ENCODE data around the gene PNPLA8. TPM values are rescaled to one million over a fixed set of nuclear protein-coding genes. Genes with fewer than 3 reads are reported as not detected.

Gene PNPLA8
- total RNA-seq, 1 donor, result 37.4 TPM

DNA sequence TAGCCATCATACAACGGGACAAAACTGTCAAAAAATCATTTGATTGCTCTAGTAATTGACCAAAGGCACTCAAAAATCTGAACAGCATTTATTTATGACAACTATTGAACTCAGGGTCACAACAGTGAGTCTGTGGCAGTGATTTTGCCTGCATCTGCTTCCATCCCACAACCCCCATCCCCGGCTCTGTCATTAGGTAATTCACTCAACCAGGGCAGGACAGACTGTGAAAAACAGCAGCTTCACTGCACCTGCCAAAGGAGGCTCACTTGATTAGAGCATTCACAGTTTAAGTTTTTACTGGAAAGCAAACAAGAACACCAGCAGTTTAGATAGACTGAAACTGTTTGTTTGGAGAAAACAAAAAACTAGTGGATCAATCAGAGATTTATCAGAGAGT is 91.9 kb downstream of the PNPLA8 start:
- no peak for TF ChIP-seq CTCF (IDR thresholded peaks at IDR 0.05; ENCODE audit: insufficient read depth, low read length)

GRCh38 chr7:108431099-108431498 is 94.8 kb downstream of the PNPLA8 start:
- TF ChIP-seq CTCF (IDR thresholded peaks at IDR 0.05; ENCODE audit: insufficient read depth, low read length), result no peak
- no peak overlapping the region for H3K4me3 ChIP-seq (ENCODE audit: low read depth, low read length)
- DNase-seq (ENCODE audit: low read depth), result no peak

More for the DNA sequence above, 91.9 kb downstream of the PNPLA8 start:
- H3K4me3 ChIP-seq (ENCODE audit: low read depth, low read length), result no peak overlapping the region
- DNase-seq (ENCODE audit: low read depth), result no peak

- DNase-seq (ENCODE audit: low read depth), result no peak
- no peak for TF ChIP-seq CTCF (IDR thresholded peaks at IDR 0.05; ENCODE audit: insufficient read depth, low read length)
- H3K4me3 ChIP-seq (ENCODE audit: low read depth, low read length), result no peak overlapping the region
Observed at GRCh38 chr7:108430664-108431063, 95.3 kb downstream of the PNPLA8 start.

- no peak for TF ChIP-seq CTCF (IDR thresholded peaks at IDR 0.05; ENCODE audit: insufficient read depth, low read length)
- DNase-seq (ENCODE audit: low read depth), result no peak
Observed at GRCh38 chr7:108427766-108428165, 98.2 kb downstream of the PNPLA8 start.

DNA sequence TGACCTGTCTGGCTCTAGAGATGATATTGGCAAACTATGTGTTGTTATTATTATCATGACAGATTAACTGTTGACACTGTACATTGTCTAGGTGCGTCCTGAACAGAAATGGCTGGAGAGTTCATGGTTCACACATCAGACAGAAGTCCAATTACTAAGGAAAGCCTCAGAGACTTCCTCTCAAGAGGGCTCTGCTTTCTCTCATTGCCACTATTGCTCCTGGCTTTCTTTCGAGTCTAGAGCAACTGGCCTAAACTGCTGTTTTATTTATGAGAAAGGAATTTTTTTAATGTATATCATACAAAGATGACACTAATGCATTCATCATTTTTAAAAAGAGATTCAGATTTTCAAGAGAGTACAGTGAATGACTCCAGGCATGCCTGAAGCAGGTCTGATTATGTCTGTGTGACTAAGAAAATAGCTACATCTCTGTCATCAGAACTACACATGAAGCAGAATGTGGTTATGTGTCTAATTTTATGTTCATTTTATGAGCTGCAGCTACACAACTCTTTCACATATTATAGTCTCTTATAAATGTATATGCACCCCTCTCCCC is 100.1 kb downstream of the PNPLA8 start:
- no peak for DNase-seq (ENCODE audit: low read depth)
- no peak for TF ChIP-seq CTCF (IDR thresholded peaks at IDR 0.05; ENCODE audit: insufficient read depth, low read length)

More at GRCh38 chr7:108427766-108428165, 98.2 kb downstream of the PNPLA8 start:
- H3K4me3 ChIP-seq (ENCODE audit: low read depth, low read length), result no peak overlapping the region

GRCh38 chr7:108424013-108424412 is 101.9 kb downstream of the PNPLA8 start:
- TF ChIP-seq CTCF (IDR thresholded peaks at IDR 0.05; ENCODE audit: insufficient read depth, low read length), result no peak
- no peak overlapping the region for H3K4me3 ChIP-seq (ENCODE audit: low read depth, low read length)

More for the DNA sequence above, 100.1 kb downstream of the PNPLA8 start:
- H3K4me3 ChIP-seq (ENCODE audit: low read depth, low read length), result no peak overlapping the region

More at GRCh38 chr7:108424013-108424412, 101.9 kb downstream of the PNPLA8 start:
- no peak for DNase-seq (ENCODE audit: low read depth)
